WI38 (cell line): ENCODE results near the gene NCAM2.
"Not testable (repeated sequence)": the region's sequence is repeated elsewhere in the genome, so short reads cannot be mapped to it uniquely, and the experiment has no call there.

Experiments used
- H3K4me3 ChIP-seq: 2 replicates; pipeline ENCODE4 v1.5.1; 2011; ENCODE audit warnings: low read depth, mild to moderate bottlenecking, control low read depth, low read length
- TF ChIP-seq, protein P1 (sequence below): IDR thresholded peaks from 2 replicates; pipeline ENCODE4 v1.5.1; 2012; ENCODE audit warnings: low read depth, mild to moderate bottlenecking, control low read depth, low read length

NCAM2 gene

DNA sequence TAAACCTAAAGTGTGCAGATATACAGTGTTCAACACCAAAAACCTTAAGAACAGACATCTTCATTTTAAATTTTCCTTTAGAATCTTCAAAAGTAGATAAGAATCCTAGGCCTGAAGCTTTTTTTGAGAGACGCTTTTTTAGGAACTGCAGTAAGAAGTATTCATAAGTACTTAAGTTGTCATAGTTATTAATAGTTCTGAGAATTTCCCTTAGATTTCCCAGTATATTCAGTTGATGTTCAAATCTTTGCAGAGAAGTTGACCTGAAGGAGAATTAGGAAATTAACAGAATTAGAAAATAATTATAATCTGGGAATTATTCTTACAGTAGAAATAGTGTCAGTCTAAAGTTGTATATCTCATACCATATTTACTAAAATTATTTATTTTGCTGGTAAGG is 150.3 kb downstream of the NCAM2 start:
- TF ChIP-seq, protein P1, sequence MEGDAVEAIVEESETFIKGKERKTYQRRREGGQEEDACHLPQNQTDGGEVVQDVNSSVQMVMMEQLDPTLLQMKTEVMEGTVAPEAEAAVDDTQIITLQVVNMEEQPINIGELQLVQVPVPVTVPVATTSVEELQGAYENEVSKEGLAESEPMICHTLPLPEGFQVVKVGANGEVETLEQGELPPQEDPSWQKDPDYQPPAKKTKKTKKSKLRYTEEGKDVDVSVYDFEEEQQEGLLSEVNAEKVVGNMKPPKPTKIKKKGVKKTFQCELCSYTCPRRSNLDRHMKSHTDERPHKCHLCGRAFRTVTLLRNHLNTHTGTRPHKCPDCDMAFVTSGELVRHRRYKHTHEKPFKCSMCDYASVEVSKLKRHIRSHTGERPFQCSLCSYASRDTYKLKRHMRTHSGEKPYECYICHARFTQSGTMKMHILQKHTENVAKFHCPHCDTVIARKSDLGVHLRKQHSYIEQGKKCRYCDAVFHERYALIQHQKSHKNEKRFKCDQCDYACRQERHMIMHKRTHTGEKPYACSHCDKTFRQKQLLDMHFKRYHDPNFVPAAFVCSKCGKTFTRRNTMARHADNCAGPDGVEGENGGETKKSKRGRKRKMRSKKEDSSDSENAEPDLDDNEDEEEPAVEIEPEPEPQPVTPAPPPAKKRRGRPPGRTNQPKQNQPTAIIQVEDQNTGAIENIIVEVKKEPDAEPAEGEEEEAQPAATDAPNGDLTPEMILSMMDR, result no peak
- no peak overlapping the region for H3K4me3 ChIP-seq

DNA sequence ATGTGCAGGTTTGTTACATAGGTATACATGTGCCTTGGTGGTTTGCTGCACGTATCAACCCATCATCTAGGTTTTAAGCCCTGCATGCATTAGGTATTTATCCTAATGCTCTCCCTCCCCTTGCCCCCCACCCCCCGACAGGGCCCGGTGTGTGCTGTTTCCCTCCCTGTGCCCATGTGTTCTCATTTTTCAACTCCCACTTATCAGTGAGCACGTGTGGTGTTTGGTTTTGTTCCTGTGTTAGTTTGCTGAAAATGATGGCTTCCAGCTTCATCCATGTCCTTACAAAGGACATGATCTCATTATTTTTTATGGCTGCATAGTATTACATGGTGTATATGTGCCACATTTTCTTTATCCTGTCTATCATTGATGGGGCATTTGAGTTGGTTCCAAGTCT is 151.2 kb downstream of the NCAM2 start:
- not testable (repeated sequence) for H3K4me3 ChIP-seq

DNA sequence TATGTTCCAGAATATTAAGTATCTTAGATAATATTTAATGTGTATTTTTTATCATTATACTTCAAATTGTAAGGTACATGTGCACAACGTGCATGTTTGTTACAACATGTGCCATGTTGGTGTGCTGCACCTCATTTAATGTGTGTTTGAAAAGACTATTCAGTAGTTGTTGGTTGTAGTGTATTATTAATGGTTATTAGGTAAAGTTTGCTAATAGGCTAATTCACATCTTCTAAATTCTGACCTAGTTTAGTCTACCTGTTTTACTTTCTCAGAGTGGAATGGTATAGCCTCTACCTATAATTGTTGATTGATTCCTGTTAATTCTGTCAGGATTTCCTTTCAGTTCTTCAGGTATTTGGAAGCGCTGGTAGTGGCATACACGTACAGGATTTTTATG is 153.0 kb downstream of the NCAM2 start:
- TF ChIP-seq, protein P1, result no peak
- H3K4me3 ChIP-seq, result no peak overlapping the region

DNA sequence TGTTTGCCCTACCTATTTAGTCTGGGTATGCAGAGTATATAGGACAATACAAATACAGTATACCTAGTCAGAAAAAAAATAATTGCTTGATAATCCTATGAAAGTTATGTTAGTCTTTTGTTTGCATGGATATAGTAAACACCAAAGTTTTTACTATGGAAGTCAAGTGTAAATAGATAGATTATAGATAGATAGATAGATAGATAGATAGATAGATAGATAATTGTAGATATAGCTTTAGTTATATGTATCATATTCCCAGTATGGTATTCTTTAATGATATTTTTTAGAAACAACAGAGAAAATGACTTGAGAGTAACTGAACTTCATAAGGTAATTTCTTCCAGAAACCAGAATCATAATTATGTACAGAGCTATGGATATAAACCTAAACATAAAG is 158.2 kb downstream of the NCAM2 start:
- H3K4me3 ChIP-seq, result no peak overlapping the region
- TF ChIP-seq, protein P1, result no peak

DNA sequence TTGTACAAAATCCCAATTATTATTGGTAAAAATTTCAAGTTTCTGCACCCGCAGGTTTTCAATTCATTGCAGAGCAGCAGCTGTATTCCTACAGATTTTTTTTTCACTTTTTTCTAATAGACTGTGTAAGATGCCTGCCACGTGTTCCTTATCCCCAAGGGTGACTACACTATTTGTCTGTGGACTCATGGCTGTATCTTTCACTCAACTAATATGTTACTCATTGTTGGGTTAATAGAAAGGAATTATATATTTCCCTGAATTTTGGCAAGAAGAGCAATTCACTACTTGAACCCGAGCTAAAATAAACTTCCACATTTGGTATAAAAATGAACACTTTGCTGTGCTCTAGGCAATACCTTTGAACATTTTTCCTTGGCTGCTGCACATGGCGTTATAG is 158.7 kb downstream of the NCAM2 start:
- no peak overlapping the region for H3K4me3 ChIP-seq
- TF ChIP-seq, protein P1, result no peak

DNA sequence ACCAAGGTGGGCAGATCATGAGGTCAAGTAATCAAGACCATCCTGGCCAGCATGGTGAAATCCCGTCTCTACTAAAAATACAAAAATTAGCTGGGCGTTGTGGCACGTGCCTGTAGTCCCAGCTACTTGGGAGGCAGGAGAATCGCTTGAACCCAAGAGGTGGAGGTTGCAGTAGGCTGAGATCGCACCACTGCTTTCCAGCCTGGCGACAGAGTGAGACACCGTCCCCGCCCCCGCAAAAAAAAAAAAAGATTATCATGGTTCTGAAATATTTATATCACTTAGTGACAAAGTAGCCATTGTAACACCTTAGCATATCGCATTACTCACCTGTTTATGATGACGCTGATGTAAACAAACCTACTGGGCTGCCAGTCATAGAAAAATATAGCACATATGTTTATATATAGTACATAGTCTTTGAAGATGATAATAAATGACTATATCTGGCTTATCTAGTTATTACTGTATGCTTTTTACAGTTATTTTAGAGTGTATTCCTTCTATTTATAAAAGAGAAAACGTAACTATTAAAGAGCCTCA is 160.2 kb downstream of the NCAM2 start:
- no peak overlapping the region for H3K4me3 ChIP-seq
- TF ChIP-seq, protein P1, result no peak

DNA sequence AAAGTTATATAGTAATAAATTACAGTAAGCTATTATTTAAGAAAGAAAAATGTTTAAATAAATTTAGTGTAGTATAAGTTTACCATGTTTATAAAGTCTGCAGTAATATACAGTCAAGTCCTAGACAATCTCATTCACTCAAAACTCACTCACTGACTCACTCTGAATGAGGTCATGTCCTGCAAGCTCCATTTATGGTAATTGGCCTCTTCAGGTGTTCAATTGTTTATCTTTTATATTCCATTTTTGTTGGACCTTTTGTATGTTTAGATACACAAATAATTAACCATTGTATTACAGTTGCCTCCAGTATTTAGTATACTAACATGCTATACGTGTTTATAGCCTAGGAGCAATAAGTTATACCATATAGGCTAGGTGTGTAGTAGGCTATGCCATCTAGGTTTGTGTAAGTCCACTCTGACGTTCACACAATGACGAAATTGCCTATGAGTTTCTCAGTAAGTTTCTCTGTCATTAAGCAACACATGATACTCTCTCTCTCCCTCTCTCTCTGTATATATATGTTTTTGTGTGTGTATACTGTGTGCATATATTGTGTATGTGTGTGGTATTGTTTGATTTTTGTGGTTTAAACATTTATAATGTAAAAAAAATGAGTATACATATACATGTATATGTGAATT is 161.2 kb downstream of the NCAM2 start:
- H3K4me3 ChIP-seq, result no peak overlapping the region
- TF ChIP-seq, protein P1, result no peak

DNA sequence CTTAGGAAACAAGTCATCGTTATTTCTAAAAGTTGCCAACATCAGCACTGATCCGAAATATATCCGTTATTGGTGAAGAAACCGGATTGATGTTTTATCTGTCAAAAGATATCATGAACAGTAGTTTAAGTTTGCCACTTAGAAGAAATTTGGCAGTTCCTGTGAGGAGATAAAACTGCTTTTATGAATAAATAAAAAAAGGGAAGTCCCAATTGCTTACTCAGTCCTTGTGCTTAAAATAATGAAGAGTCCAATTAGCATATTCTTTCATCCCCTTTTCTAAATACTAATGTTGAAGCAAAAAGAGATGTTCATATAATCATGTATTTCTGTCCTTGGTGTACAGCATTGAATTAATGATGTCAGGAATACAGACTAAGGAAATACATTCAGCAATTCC is 164.6 kb downstream of the NCAM2 start:
- no peak overlapping the region for H3K4me3 ChIP-seq
- TF ChIP-seq, protein P1, result no peak
